Left lung (tissue), 14 donors: ENCODE data around the gene PON1. TPM values are rescaled to one million over a fixed set of nuclear protein-coding genes. Genes with fewer than 3 reads are reported as not detected.

Experiments used
- ATAC-seq: fragments of 200-7000 bp; cut with Tn5 transposase; one replicate; pipeline ENCODE4 v1.9.1; 2020; ENCODE audit warnings: moderate library complexity
- DNase-seq, 4 donors: peaks; one replicate each; pipeline ENCODE4 v3.0.0-alpha.2; 2013 to 2020
- H3K27ac ChIP-seq, 2 donors: fragments of 200-600 bp; sonication (generic) in 1 of 2; one replicate each; pipeline versions ENCODE4 v1.5.0 to v1.8.0; 2020 to 2021
- H3K27me3 ChIP-seq, 2 donors: fragments of 200-600 bp; sonication (generic) in 1 of 2; one replicate each; pipeline versions ENCODE4 v1.5.0 to v1.8.0; 2020 to 2021
- H3K36me3 ChIP-seq, 2 donors: fragments of 200-600 bp; sonication (generic) in 1 of 2; one replicate each; pipeline versions ENCODE4 v1.5.0 to v1.8.0; 2020 to 2021
- H3K4me1 ChIP-seq, 2 donors: fragments of 200-600 bp; one replicate each; pipeline ENCODE4 v1.8.0; 2021
- H3K4me3 ChIP-seq, 2 donors: fragments of 200-600 bp; sonication (generic) in 1 of 2; one replicate each; pipeline versions ENCODE4 v1.5.0 to v1.8.0; 2020 to 2021; ENCODE audit warnings: mild to moderate bottlenecking in 1 of 2
- H3K9me3 ChIP-seq, 2 donors: fragments of 200-600 bp; sonication (generic) in 1 of 2; one replicate each; pipeline versions ENCODE4 v1.5.0 to v1.8.0; 2020 to 2021
- intact Hi-C, 2 donors: fragments of 100-400 bp; cut with DNase I; formaldehyde crosslinking; loops; one replicate each; pipeline versions ENCODE4 v1.11.2 to v1.14.2; 2022
- long read RNA-seq, 12 donors: library from polyadenylated mRNA in 2 of 12; unstranded in 2 of 12; transcript quantifications; one replicate each; pipeline ENCODE4 v2.0.0 and lab custom pipeline, GENCODE V29; 2019 to 2026
- polyA plus RNA-seq, 6 donors: library from polyadenylated mRNA; unstranded; fragments of 120-200 nt; gene quantifications; one replicate each; pipeline ENCODE4 v1.2.1, GENCODE V29; 2013; ENCODE audit not compliant: insufficient read length in 6 of 6
- total RNA-seq, 2 donors: library from RNA; stranded (reverse); fragmentation: NEBNext Ultra II Directional; extraction: Animal tissue kit (Norgen Biotek cat#: 25700); gene quantifications; one replicate each; pipeline ENCODE4 v1.2.1, GENCODE V29; 2021
- TF ChIP-seq, protein P1 (sequence below), 2 donors: fragments of 200-600 bp; sonication (generic) in 1 of 2; IDR thresholded peaks; one replicate each; pipeline versions ENCODE4 v1.5.0 to v1.8.0; 2021; ENCODE audit warnings: antibody characterized with exemption in 2 of 2
- donor health status: DM: no; HTN: yes; CAD: no.
- donor health status: DM: no; HTN: no; CAD: no.

PON1 gene
- total RNA-seq (under 1 TPM; 0.42 to 0.67 TPM), polyA plus RNA-seq (1 to 10 TPM in 3 of 6 donors, under 1 TPM in 3; 0.59 to 1.7 (median 1.0) TPM)
- long read RNA-seq, donor 1: 0 reads
- long read RNA-seq, donor 2: 0 reads
- long read RNA-seq, donor 3: 0 reads
- long read RNA-seq, donor 4: 0 reads
- long read RNA-seq, donor 5: 0 reads
- long read RNA-seq, donor 6: 0 reads
- long read RNA-seq, donor 7: 0 reads
- long read RNA-seq, donor 8: 0 reads
- long read RNA-seq, donor 9: 0 reads
- long read RNA-seq, donor 10: 0 reads
- long read RNA-seq, donor 11: 0 reads
- long read RNA-seq, donor 12: 0 reads

DNA sequence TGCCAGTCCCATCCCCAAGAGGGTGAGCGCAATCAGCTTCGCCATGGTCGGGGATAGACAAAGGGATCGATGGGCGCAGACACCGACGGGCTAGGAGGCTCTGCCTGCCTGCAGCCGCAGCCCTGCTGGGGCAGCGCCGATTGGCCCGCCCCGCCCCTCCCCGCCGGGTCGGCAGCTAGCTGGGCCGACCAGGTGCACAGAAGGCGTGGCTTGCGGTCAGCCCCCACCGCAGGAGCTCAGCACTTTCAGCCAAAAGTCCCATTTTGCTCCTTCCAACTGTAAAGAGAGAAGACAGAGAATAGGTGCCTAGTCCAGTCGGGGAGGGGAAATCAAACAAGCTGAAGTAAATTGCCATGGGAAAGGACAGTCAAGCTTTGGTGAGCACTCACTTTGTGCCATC, at the start of gene PON1:
PON1 (minus strand) TSS at position 102 of the 400 bp plus-strand sequence; CDS start at position 45, 57 bp downstream.
- H3K4me1 ChIP-seq: no peaks in the 10 kb centered on the region
- ATAC-seq: peak; percentile 19
- no peak within 1 kb of the TSS for H3K4me3 ChIP-seq
- H3K27ac ChIP-seq: no peak within 1 kb of the TSS
- intact Hi-C loops: no loop called here
- H3K9me3 ChIP-seq: no peaks in the 10 kb centered on the region
- DNase-seq: peak in 1 of 4 donors; percentile 77
- no peaks in the 10 kb centered on the region for H3K36me3 ChIP-seq
- TF ChIP-seq, protein P1, sequence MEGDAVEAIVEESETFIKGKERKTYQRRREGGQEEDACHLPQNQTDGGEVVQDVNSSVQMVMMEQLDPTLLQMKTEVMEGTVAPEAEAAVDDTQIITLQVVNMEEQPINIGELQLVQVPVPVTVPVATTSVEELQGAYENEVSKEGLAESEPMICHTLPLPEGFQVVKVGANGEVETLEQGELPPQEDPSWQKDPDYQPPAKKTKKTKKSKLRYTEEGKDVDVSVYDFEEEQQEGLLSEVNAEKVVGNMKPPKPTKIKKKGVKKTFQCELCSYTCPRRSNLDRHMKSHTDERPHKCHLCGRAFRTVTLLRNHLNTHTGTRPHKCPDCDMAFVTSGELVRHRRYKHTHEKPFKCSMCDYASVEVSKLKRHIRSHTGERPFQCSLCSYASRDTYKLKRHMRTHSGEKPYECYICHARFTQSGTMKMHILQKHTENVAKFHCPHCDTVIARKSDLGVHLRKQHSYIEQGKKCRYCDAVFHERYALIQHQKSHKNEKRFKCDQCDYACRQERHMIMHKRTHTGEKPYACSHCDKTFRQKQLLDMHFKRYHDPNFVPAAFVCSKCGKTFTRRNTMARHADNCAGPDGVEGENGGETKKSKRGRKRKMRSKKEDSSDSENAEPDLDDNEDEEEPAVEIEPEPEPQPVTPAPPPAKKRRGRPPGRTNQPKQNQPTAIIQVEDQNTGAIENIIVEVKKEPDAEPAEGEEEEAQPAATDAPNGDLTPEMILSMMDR (IDR thresholded peaks at IDR 0.05): no peak
- H3K27me3 ChIP-seq: peaks cover 0 to 10% of the 10 kb centered on the region in 2 donors

DNA sequence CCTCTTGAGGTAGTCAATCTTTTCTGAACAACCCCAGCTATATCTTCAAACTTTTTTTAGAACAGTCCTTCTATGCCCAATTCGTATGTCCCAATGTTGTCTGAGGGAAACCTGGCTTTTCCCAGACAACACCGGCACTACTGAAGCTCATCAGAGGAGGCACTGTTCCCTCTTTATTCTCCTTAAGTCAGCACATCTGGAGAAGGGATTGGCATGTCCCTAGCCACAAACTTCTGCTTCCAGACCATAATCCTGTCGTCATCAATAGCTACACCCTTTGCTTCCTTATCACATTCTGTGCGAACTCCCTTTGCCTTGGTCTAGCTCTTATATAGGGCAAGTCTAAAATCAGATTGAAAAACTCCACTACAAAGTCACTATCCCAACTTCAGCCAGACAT, 49.0 kb upstream of the PON1 start:
- ATAC-seq: no peak
- Histone ChIP-seq H3K36me3 (peaks cover 0 to 5% of the 10 kb centered on the region in 2 donors), H3K4me1 (no peaks in the 10 kb centered on the region)

GRCh38 chr7:95368235-95368634, 43.9 kb upstream of the PON1 start:
- DNase-seq: no peak
- H3K4me1 ChIP-seq: no peaks in the 10 kb centered on the region
- no peaks in the 10 kb centered on the region for H3K36me3 ChIP-seq
- H3K4me3 ChIP-seq: no peak overlapping the region
- intact Hi-C loops: no loop called here
- ATAC-seq: no peak
- H3K27ac ChIP-seq: no peak overlapping the region
- TF ChIP-seq, protein P1 (IDR thresholded peaks at IDR 0.05): no peak
- no peaks in the 10 kb centered on the region for H3K9me3 ChIP-seq
- H3K27me3 ChIP-seq: no peaks in the 10 kb centered on the region

More for the DNA sequence above, 49.0 kb upstream of the PON1 start:
- Histone ChIP-seq H3K4me3 (no peak overlapping the region), H3K27me3 (no peaks in the 10 kb centered on the region), H3K27ac (no peak overlapping the region), H3K9me3 (no peaks in the 10 kb centered on the region)
- DNase-seq: no peak
- TF ChIP-seq, protein P1 (IDR thresholded peaks at IDR 0.05): no peak
- intact Hi-C loops: no loop called here

GRCh38 chr7:95367606-95368005, 43.3 kb upstream of the PON1 start:
- Histone ChIP-seq H3K27ac (no peak overlapping the region), H3K36me3 (no peaks in the 10 kb centered on the region), H3K4me1 (no peaks in the 10 kb centered on the region), H3K9me3 (no peaks in the 10 kb centered on the region), H3K27me3 (no peaks in the 10 kb centered on the region), H3K4me3 (no peak overlapping the region)
- intact Hi-C loops: no loop called here
- peak; percentile 83 for ATAC-seq
- TF ChIP-seq, protein P1 (IDR thresholded peaks at IDR 0.05): no peak
- no peak for DNase-seq

DNA sequence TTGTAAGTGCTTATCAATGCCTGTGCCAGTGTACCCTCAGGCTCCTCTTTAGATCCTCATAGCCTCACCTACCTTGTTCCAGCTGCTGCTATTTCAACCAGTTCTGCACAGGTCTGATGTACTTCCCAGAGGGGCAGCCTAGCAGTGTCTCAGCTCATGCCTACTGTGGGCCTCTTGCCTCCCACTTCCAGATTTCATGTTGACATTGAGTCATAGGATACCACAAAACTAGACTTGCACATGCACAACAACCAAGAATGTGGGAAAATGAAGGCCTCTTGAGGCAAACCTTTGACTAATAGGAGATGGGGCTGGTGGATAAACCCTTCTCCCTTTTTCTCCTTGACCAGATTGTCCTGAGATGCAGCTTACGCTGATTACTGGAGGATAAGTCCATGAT, 40.8 kb upstream of the PON1 start:
- Histone ChIP-seq H3K9me3 (no peaks in the 10 kb centered on the region), H3K27ac (no peak overlapping the region), H3K4me1 (no peaks in the 10 kb centered on the region), H3K36me3 (no peaks in the 10 kb centered on the region), H3K4me3 (no peak overlapping the region), H3K27me3 (no peaks in the 10 kb centered on the region)
- DNase-seq (no peak), ATAC-seq (peak; percentile 36)
- TF ChIP-seq, protein P1 (IDR thresholded peaks at IDR 0.05): no peak
- intact Hi-C loops: no loop called here
